IMR-90 (cell line): ENCODE measurements around the gene KRT38. TPM values are rescaled to one million over a fixed set of nuclear protein-coding genes. Genes with fewer than 3 reads are reported as not detected.

ENCODE experiments used
- ATAC-seq: fragments of 200-7000 bp; cut with Tn5 transposase; 2 replicates; pipeline ENCODE4 v1.9.1; 2020; ENCODE audit warnings: low read depth, mild to moderate bottlenecking, moderate library complexity
- BruUV-seq: library from RNA; stranded (reverse); fragments of 400-500 nt; replicated peaks from 2 replicates; lab custom pipeline; 2021; lab: Mats Ljungman, UMichigan
- CTCF ChIA-PET: fragments of 300-600 bp; formaldehyde crosslinking; extraction: SDS; loops from one replicate; lab custom pipeline; 2021; ENCODE audit warnings: antibody characterized with exemption; lab: Yijun Ruan, JAX
- POLR2A ChIA-PET: fragments of 300-600 bp; sonication (Branson Sonifier 250); formaldehyde crosslinking; loops from one replicate; lab custom pipeline; 2022; ENCODE audit warnings: antibody characterized with exemption; ENCODE audit not compliant: unreplicated experiment; lab: Charles Lee
- DNase-seq: peaks from one replicate; pipeline ENCODE4 v3.0.0; 2013
- H2AFZ ChIP-seq: replicated peaks from 2 replicates; pipeline ENCODE3; 2013; ENCODE audit warnings: low read length, mild to moderate bottlenecking; ENCODE audit not compliant: poor library complexity
- H2AK5ac ChIP-seq: 2 replicates; pipeline ENCODE4 v1.6.1; 2013; ENCODE audit warnings: low read depth, low read length, inconsistent platforms
- H2AK9ac ChIP-seq: replicated peaks from 2 replicates; pipeline ENCODE3; 2013; ENCODE audit warnings: mild to moderate bottlenecking, low read depth, low read length, moderate library complexity; ENCODE audit not compliant: poor library complexity
- H2BK120ac ChIP-seq: 2 replicates; pipeline ENCODE4 v1.6.1; 2013; ENCODE audit warnings: low read depth, low read length, inconsistent platforms
- H2BK15ac ChIP-seq: 3 replicates; pipeline ENCODE4 v1.6.1; 2013; ENCODE audit warnings: low read depth, low read length, inconsistent platforms
- H2BK20ac ChIP-seq: 2 replicates; pipeline ENCODE4 v1.6.1; 2013; ENCODE audit warnings: low read depth, mild to moderate bottlenecking, inconsistent platforms, low read length, moderate library complexity
- H2BK5ac ChIP-seq: 2 replicates; pipeline ENCODE4 v1.6.1; 2013; ENCODE audit warnings: mild to moderate bottlenecking, low read depth, low read length, inconsistent platforms; ENCODE audit not compliant: poor library complexity, severe bottlenecking
- H3K14ac ChIP-seq: replicated peaks from 2 replicates; pipeline ENCODE4 v1.6.1; 2013; ENCODE audit warnings: low read depth, low read length, inconsistent platforms
- H3K18ac ChIP-seq: 2 replicates; pipeline ENCODE4 v1.6.1; 2013; ENCODE audit warnings: low read depth, low read length, control low read depth
- H3K23ac ChIP-seq: 2 replicates; pipeline ENCODE4 v1.6.1; 2013; ENCODE audit warnings: low read depth, low read length, inconsistent platforms
- H3K27ac ChIP-seq: 2 replicates; pipeline ENCODE4 v1.5.1; 2013; ENCODE audit warnings: mild to moderate bottlenecking, control low read depth, low read length; ENCODE audit not compliant: insufficient read depth
- H3K27me3 ChIP-seq: 2 replicates; pipeline ENCODE4 v1.6.1; 2013; ENCODE audit warnings: low read length; ENCODE audit not compliant: control insufficient read depth, insufficient read depth
- H3K36me3 ChIP-seq: 2 replicates; pipeline ENCODE4 v1.6.1; 2013; ENCODE audit warnings: low read length, mixed read lengths; ENCODE audit not compliant: control insufficient read depth, insufficient read depth
- H3K4ac ChIP-seq: 2 replicates; pipeline ENCODE4 v1.6.1; 2013; ENCODE audit warnings: low read depth, low read length, inconsistent platforms
- H3K4me1 ChIP-seq: 2 replicates; pipeline ENCODE4 v1.6.1; 2013; ENCODE audit warnings: low read length, mixed read lengths; ENCODE audit not compliant: control insufficient read depth, insufficient read depth
- H3K4me2 ChIP-seq: 2 replicates; pipeline ENCODE4 v1.6.1; 2013; ENCODE audit warnings: low read depth, mild to moderate bottlenecking, control low read depth, low read length, moderate library complexity
- H3K4me3 ChIP-seq: 2 replicates; pipeline ENCODE4 v1.5.1; 2013; ENCODE audit warnings: low read depth, mild to moderate bottlenecking, control low read depth, low read length, moderate library complexity; ENCODE audit not compliant: insufficient read depth
- H3K56ac ChIP-seq: 2 replicates; pipeline ENCODE4 v1.6.1; 2013; ENCODE audit warnings: low read length, inconsistent platforms; ENCODE audit not compliant: insufficient read depth; ENCODE audit errors: extremely low read depth
- H3K79me1 ChIP-seq, 2 experiments: 2 replicates each; pipeline ENCODE4 v1.6.1; 2013; ENCODE audit warnings: low read length in 2 of 2, inconsistent platforms in 1 of 2, low read depth in 1 of 2
- H3K9ac ChIP-seq: 2 replicates; pipeline ENCODE4 v1.6.1; 2013; ENCODE audit warnings: low read depth, low read length, control low read depth
- H3K9me1 ChIP-seq: 2 replicates; pipeline ENCODE4 v1.6.1; 2013; ENCODE audit warnings: low read length, inconsistent platforms; ENCODE audit not compliant: insufficient read depth
- H3K9me3 ChIP-seq: 2 replicates; pipeline ENCODE4 v1.6.1; 2013; ENCODE audit warnings: low read length; ENCODE audit not compliant: control insufficient read depth, insufficient read depth
- H4K20me1 ChIP-seq: 2 replicates; pipeline ENCODE4 v1.6.1; 2013; ENCODE audit warnings: low read length, inconsistent platforms; ENCODE audit not compliant: insufficient read depth
- H4K5ac ChIP-seq: 2 replicates; pipeline ENCODE4 v1.6.1; 2013; ENCODE audit warnings: mild to moderate bottlenecking, low read depth, low read length, control low read depth
- H4K8ac ChIP-seq, 2 experiments: 2 replicates each; pipeline ENCODE4 v1.6.1; 2013; ENCODE audit warnings: low read depth in 2 of 2, low read length in 2 of 2, control low read depth in 1 of 2, inconsistent platforms in 1 of 2
- H4K91ac ChIP-seq: 2 replicates; pipeline ENCODE4 v1.6.1; 2013; ENCODE audit warnings: low read depth, low read length, inconsistent platforms; ENCODE audit not compliant: insufficient read depth
- BHLHE40 ChIP-seq: fragments of 150-350 bp; IDR thresholded peaks from 2 replicates; pipeline ENCODE4 v1.6.1; 2016; ENCODE audit warnings: mild to moderate bottlenecking, low read depth, low read length
- CTCF ChIP-seq: conservative IDR thresholded peaks from 2 replicates; pipeline ENCODE4 v1.5.1; 2012; ENCODE audit warnings: mild to moderate bottlenecking, low read depth, low read length, improper control_type of control experiment
- FOS ChIP-seq: fragments of 150-350 bp; IDR thresholded peaks from 2 replicates; pipeline ENCODE4 v1.6.1; 2016; ENCODE audit warnings: low read depth, low read length
- MAZ ChIP-seq: IDR thresholded peaks from 2 replicates; pipeline ENCODE4 v1.6.1; 2012; ENCODE audit warnings: low read depth, mild to moderate bottlenecking, low read length, improper control_type of control experiment, moderate library complexity, borderline replicate concordance
- MXI1 ChIP-seq: IDR thresholded peaks from 2 replicates; pipeline ENCODE4 v1.6.1; 2012; ENCODE audit warnings: low read depth, mild to moderate bottlenecking, low read length, moderate library complexity, borderline replicate concordance
- NFE2L2 ChIP-seq: fragments of 150-350 bp; IDR thresholded peaks from 2 replicates; pipeline ENCODE4 v1.6.1; 2016; ENCODE audit warnings: low read depth, mild to moderate bottlenecking, low read length
- POLR2A ChIP-seq: IDR thresholded peaks from 2 replicates; pipeline ENCODE4 v1.6.1; 2012; ENCODE audit warnings: mild to moderate bottlenecking, low read depth, low read length
- RAD21 ChIP-seq: IDR thresholded peaks from 2 replicates; pipeline ENCODE4 v1.6.1; 2012; ENCODE audit warnings: low read length, improper control_type of control experiment
- RFX5 ChIP-seq: IDR thresholded peaks from 2 replicates; pipeline ENCODE4 v1.8.0; 2012; ENCODE audit warnings: low read depth, mild to moderate bottlenecking, low read length, moderate library complexity
- SMC3 ChIP-seq: fragments of 150-350 bp; IDR thresholded peaks from 2 replicates; pipeline ENCODE4 v1.6.1; 2016; ENCODE audit warnings: low read depth, mild to moderate bottlenecking, antibody characterized with exemption, low read length, moderate library complexity
- WGBS, 2 experiments: methylation state at CpG; one replicate each; pipeline versions ENCODE4 v1.1.5 to v1.1.7; 2013; ENCODE audit warnings: missing lambda C conversion rate in 2 of 2; ENCODE audit not compliant: insufficient read length in 1 of 2; ENCODE audit errors: extremely low coverage in 2 of 2; 5-methylcytosine and 5-hydroxymethylcytosine counted together
- dilution Hi-C: fragments of 300-500 bp; cut with HindIII; formaldehyde crosslinking; loops from one replicate; pipeline ENCODE4 v1.14.3; 2018; ENCODE audit warnings: low sequenced_read_pairs; ENCODE audit not compliant: unreplicated experiment
- in situ Hi-C: fragments of 300-500 bp; cut with MboI; formaldehyde crosslinking; loops from 3 replicates; pipeline ENCODE4 v1.14.3; 2019; ENCODE audit warnings: low sequenced_read_pairs, inconsistent platforms, mixed read lengths
- intact Hi-C: fragments of 100-400 bp; cut with micrococcal nuclease; formaldehyde crosslinking; loops from 2 replicates; pipeline ENCODE4 v1.10.0; 2022
- polyA plus RNA-seq, 3 experiments: library from polyadenylated mRNA; depleted of rRNA; stranded (reverse); fragments of >200 nt; gene quantifications; 2 replicates each; pipeline ENCODE4 v1.2.3, GENCODE V29; 2012; ENCODE audit warnings: low replicate concordance in 1 of 3
- total RNA-seq: library from RNA; depleted of rRNA; stranded (reverse); fragments of >200 nt; gene quantifications from 2 replicates; pipeline ENCODE4 v1.2.3, GENCODE V29; 2012
- TF ChIP-seq, protein P1 (sequence below): fragments of 150-350 bp; IDR thresholded peaks from 2 replicates; pipeline ENCODE4 v1.6.1; 2017; ENCODE audit warnings: mild to moderate bottlenecking, antibody characterized with exemption, low read length, low read depth

KRT38 gene
- total and polyA plus RNA-seq, 2 of the 4 experiments (the other 2 are of a cell fraction), result 0.09 TPM; not detected in 1

- in situ Hi-C loops (no loop called here), dilution Hi-C loops (no loop called here), intact Hi-C loops (no loop called here)
- no peaks in the 10 kb centered on the region for H4K20me1 ChIP-seq
- no TSS peak for BruUV-seq
- peak overlapping the region; percentile 77 for H2BK20ac ChIP-seq
- ATAC-seq (peak; percentile 81), DNase-seq (peak; percentile 55)
- peak overlapping the region; percentile 21 to 61; a peak in 3 of 4 replicates for H4K8ac ChIP-seq
- H3K9me3 ChIP-seq, result no peaks in the 10 kb centered on the region
- peak overlapping the region; percentile 16; the same call in 1 of the 2 replicates for H4K91ac ChIP-seq
- H3K4me1 ChIP-seq, result peaks cover 33% of the 10 kb centered on the region
- peak overlapping the region; percentile 59; the same call in 1 of the 2 replicates for H2AK5ac ChIP-seq
- no peak overlapping the region for H3K4me2 ChIP-seq
- peak overlapping the region; percentile 89 for H2BK5ac ChIP-seq
- H3K79me1 ChIP-seq, result no peaks in the 10 kb centered on the region
- H3K14ac ChIP-seq, result no peak overlapping the region
- no peaks in the 10 kb centered on the region for H3K27me3 ChIP-seq
- no CpG with 5 or more reads among the region's 3 CpGs for WGBS, 2 experiments
- CTCF ChIA-PET, result interaction anchor here (0.8 to 1.0 kb wide), 2 partner anchors 18 to 597 kb away, joined by 3 read pairs; no protein-coding TSS in a partner anchor
- H3K23ac ChIP-seq, result 0 out of 2 replicates have a peak overlapping the region, but pooled peaks have one; percentile 34
- H3K27ac ChIP-seq, result peak overlapping the region; percentile 1
- H3K4me3 ChIP-seq, result no peak overlapping the region
- no peak overlapping the region; the same call in 1 of the 2 replicates for H4K5ac ChIP-seq
- peak overlapping the region; percentile 86 for H2BK120ac ChIP-seq
- no peaks in the 10 kb centered on the region for H3K36me3 ChIP-seq
- peak overlapping the region; percentile 64; the same call in 1 of the 3 replicates for H2BK15ac ChIP-seq
- H2AFZ ChIP-seq, result no peak overlapping the region
- no peak for TF ChIP-seq CTCF
- no peak for TF ChIP-seq RAD21
- TF ChIP-seq RFX5, result no peak
- no peak for TF ChIP-seq MAZ
- TF ChIP-seq FOS, result no peak
- TF ChIP-seq MXI1, result no peak
- TF ChIP-seq, protein P1, sequence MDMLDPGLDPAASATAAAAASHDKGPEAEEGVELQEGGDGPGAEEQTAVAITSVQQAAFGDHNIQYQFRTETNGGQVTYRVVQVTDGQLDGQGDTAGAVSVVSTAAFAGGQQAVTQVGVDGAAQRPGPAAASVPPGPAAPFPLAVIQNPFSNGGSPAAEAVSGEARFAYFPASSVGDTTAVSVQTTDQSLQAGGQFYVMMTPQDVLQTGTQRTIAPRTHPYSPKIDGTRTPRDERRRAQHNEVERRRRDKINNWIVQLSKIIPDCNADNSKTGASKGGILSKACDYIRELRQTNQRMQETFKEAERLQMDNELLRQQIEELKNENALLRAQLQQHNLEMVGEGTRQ, result no peak
- no peak for TF ChIP-seq SMC3
- no peak for TF ChIP-seq BHLHE40
- TF ChIP-seq POLR2A, result no peak
- TF ChIP-seq NFE2L2, result no peak
- H3K9ac ChIP-seq, result no peak overlapping the region
- H3K9me1 ChIP-seq, result peaks cover 28% of the 10 kb centered on the region
- peak overlapping the region; percentile 79; the same call in 1 of the 2 replicates for H3K18ac ChIP-seq
- H2AK9ac ChIP-seq, result no peak overlapping the region
- no peak overlapping the region; the same call in 1 of the 2 replicates for H3K56ac ChIP-seq
- H3K4ac ChIP-seq, result peak overlapping the region; percentile 76
- POLR2A ChIA-PET, result no interaction called here
Measured at GRCh38 chr17:41415833-41416335, 24.9 kb downstream of the KRT38 start.
